ENCODE measurements around the gene NOL12. TPM values are rescaled to one million over a fixed set of nuclear protein-coding genes. Genes with fewer than 3 reads are reported as not detected.

The NOL12 gene, protein sequence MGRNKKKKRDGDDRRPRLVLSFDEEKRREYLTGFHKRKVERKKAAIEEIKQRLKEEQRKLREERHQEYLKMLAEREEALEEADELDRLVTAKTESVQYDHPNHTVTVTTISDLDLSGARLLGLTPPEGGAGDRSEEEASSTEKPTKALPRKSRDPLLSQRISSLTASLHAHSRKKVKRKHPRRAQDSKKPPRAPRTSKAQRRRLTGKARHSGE
- 67.9 and 70.3 TPM in 2 replicates for total RNA-seq

DNA sequence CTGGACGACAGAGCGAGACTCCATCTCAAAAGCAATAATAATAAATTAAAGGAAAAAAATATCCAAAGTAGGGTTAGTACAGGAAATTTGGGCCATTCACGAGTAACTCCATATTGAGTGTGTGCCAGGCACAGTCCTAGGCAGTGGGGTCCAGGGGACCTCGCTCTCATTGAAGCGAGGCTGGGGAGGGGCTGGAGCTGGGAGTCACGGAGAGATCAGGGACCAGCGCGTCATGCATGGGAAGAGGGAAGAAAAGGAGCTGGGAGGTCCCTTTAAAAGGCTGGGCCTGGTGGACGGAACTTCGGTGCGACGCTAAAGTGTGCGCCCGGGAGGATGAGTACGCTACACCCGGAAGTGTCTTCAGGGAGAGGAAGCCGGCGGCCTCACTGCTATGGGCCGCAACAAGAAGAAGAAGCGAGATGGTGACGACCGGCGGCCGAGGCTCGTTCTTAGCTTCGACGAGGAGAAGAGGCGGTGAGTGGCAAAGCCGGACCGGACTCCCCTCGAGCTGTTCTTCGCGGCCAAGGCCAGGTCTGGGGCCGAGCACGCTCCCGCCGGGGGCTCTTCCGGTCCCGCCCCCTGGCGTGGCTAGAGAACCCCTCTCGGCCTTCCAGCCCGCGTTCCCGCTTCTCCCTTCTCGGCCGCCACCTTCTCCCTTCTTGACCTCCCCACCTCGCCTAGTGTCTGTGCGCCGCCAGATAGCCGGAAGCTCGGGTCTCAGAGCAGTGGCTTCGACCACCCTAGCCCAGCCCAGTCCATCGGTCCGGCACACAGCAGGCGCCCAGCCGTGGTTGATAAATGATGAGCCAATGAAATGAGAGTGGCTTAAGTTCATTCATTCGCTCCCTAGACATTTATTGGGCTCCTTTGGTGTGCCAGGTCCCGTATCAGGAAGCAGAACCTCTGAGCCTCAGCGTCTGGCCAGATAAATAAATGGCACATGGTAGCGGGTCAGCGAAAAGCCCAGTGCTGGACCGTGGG is at the start of gene NOL12:
TSS of gene NOL12 (plus strand) at position 342 of the 981 bp plus-strand sequence. CDS start at position 392, 50 bp downstream.
- Mint-ChIP-seq H3K9me3 (no peaks in the 10 kb centered on the region), H3K4me1 (peaks cover 19% of the 10 kb centered on the region), H3K4me3 (peak within 1 kb of the TSS; percentile 95), H3K36me3 (ENCODE audit: low read depth) (peaks cover 26% of the 10 kb centered on the region), H3K27ac (peak within 1 kb of the TSS; percentile 90), H3K27me3 (no peaks in the 10 kb centered on the region)
- peak; percentile 94 for DNase-seq
- intact Hi-C loops (cut with micrococcal nuclease) = loop anchor here (1.0 kb wide), 3 partner anchors 9 to 78 kb away; partner anchors contain the start of gene GGA1

DNA sequence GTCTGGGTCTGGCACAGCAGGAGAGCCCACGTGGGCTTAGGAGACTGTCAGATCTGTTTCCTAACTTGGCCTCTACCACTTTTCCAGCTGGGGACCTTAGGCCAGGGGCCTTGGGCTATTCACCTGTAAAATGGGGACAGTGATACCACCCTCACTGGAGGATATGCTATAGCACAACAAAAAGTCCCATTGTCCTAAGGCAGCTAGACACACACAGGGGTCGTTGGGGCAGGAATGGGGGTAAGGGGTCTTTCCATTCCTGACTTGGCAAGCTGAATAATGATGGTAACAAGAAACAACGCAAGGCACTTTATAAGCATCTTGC is 49.2 kb upstream of the NOL12 start:
- peaks cover 65% of the 10 kb centered on the region for H3K4me1 Mint-ChIP-seq
- no peaks in the 10 kb centered on the region for H3K9me3 Mint-ChIP-seq
- peaks cover 10% of the 10 kb centered on the region for H3K36me3 Mint-ChIP-seq (ENCODE audit: low read depth)
- intact Hi-C loops (cut with micrococcal nuclease) = loop anchor here (1.0 to 5.0 kb wide), 2 partner anchors 10 to 110 kb away; no protein-coding TSS in a partner anchor
- H3K27me3 Mint-ChIP-seq = no peaks in the 10 kb centered on the region
- H3K27ac Mint-ChIP-seq = peak overlapping the region; percentile 80
- H3K4me3 Mint-ChIP-seq = peak overlapping the region; percentile 17
- DNase-seq = no peak

DNA sequence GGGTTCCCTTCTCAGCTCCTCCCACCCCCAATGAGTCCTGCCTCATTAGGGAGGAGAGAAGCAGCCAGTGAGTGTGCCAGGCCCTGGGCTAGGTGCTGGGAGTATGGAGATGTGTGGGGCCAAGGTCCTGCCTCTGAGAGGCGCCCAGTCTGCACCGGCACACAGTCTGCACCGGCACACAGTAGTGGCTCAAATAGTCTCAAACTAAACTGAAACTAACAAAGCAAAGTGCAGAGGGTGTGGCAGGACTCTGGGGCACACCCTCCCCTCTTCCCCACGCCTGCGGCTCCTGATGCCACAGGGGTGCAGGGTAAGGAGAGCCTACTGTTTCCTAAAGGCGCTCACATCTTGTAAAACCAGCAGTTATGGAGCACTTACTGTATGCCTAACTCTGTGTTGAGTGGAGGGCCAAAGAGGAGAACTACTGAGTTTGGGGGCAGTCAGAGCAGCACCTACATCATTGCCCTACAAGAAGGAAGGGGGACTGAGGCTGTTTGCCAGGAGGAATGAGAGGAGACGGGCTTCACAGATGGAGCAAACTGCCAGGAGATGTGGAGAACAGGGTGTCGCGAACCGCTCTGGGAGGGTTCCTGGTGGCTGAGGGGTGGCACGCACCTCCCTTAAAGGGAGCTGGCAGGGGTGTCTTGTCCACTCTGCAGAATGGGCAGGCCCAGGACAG is 47.6 kb upstream of the NOL12 start:
- H3K27ac Mint-ChIP-seq = peak overlapping the region; percentile 84
- H3K4me3 Mint-ChIP-seq = peak overlapping the region; percentile 92
- H3K27me3 Mint-ChIP-seq = no peaks in the 10 kb centered on the region
- peaks cover 14% of the 10 kb centered on the region for H3K36me3 Mint-ChIP-seq (ENCODE audit: low read depth)
- intact Hi-C loops (cut with micrococcal nuclease) = loop anchor here (1.0 to 5.0 kb wide), 3 partner anchors 30 to 109 kb away; partner anchors contain the start of gene GGA1
- H3K4me1 Mint-ChIP-seq = peaks cover 67% of the 10 kb centered on the region
- no peaks in the 10 kb centered on the region for H3K9me3 Mint-ChIP-seq
- peak; percentile 85 for DNase-seq

DNA sequence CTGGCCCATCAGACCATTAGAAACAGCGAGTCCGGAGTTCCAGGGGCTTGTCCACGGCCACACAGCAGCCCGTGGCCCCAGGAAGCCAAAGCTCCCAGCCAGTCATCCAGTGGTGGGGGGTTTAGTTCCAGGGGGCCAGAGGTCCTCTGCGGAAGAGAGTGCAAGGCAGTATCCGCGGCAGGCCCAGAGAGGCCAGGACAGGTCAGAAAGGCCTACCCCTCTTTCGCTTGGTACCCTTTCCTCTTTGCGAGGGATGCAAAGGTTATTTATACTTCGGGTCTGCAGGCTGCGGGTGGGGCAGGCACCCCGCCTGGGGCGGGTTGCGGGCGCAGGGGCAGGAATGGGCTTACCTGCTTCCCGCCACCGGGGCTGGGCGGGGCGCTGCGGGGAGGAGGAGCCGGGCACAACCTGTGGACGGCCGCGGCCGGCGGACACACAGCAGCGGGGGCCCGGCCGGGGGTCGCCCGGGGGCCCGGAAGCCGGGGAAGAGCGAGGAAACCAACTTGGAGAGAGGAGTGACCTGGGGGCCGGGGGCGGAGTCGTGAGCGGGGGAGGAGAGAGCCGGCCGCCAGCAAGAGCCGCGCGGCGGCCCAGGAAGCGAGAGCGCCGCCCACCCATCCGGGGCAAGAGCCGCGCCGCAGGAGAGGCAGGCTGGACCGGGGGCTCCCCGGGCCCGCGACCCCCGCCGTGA is 46.9 kb upstream of the NOL12 start, which contains the start of gene SH3BP1:
TSS of gene SH3BP1 (plus strand) at position 600 of the 691 bp plus-strand sequence. CDS start 119 bp downstream, outside the sequence.
- Mint-ChIP-seq H3K27ac (peak within 1 kb of the TSS; percentile 96), H3K4me3 (peak within 1 kb of the TSS; percentile 92)
- intact Hi-C loops (cut with micrococcal nuclease) = loop anchor here (1.0 to 5.0 kb wide), 2 partner anchors 31 to 108 kb away; partner anchors contain the start of gene GGA1

DNA sequence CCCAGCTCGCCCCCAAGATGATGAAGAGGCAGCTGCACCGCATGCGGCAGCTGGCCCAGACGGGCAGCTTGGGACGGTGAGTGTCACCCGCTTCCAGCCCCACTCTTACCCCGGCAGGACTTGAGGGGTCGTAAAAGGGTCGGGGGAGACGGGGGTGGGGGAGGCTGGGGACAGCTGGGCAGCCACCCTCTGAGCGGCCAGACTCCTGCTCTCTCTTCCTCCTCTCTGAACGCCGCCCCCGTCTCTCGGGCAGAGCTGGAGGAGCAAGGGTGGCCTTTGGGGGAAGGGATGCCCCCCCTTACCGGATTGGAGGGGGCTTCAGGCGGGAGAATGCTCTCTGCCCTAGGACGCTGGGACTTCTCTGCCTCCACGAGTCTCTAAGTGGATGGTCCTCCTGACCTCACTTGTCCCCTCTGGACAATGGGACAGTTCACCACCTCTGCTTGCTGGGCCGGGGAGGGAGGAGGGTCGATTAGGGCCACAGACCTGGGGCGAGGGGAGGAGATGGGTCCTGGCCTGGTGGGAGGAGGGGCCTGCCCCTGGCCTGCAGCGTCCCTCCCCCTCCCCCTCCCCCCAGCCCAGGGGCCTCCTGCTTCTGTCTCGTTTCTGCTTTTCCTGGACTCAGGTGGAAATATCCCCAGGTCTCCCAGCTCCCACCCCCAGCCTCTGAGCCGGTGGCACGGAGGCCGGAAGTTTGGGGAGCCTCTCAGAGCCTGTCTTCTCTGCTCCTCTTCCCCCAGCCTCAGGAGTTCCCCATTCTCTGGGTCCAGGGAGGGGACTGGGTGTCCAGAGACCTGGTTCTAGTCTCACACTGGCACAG is 46.2 kb upstream of the NOL12 start:
- no peaks in the 10 kb centered on the region for H3K27me3 Mint-ChIP-seq
- H3K27ac Mint-ChIP-seq = peak overlapping the region; percentile 96
- DNase-seq = peak; percentile 81
- intact Hi-C loops (cut with micrococcal nuclease) = loop anchor here (1.0 to 5.0 kb wide), 2 partner anchors 32 to 107 kb away; partner anchors contain the start of gene GGA1
- peak overlapping the region; percentile 92 for H3K4me3 Mint-ChIP-seq
- H3K9me3 Mint-ChIP-seq = no peaks in the 10 kb centered on the region
- H3K36me3 Mint-ChIP-seq (ENCODE audit: low read depth) = peaks cover 24% of the 10 kb centered on the region
- H3K4me1 Mint-ChIP-seq = peaks cover 57% of the 10 kb centered on the region

More for the DNA sequence above, 46.9 kb upstream of the NOL12 start, which contains the start of gene SH3BP1:
- Mint-ChIP-seq H3K9me3 (no peaks in the 10 kb centered on the region), H3K27me3 (no peaks in the 10 kb centered on the region), H3K4me1 (peaks cover 65% of the 10 kb centered on the region), H3K36me3 (ENCODE audit: low read depth) (peaks cover 17% of the 10 kb centered on the region)
- peak; percentile 91 for DNase-seq

DNA sequence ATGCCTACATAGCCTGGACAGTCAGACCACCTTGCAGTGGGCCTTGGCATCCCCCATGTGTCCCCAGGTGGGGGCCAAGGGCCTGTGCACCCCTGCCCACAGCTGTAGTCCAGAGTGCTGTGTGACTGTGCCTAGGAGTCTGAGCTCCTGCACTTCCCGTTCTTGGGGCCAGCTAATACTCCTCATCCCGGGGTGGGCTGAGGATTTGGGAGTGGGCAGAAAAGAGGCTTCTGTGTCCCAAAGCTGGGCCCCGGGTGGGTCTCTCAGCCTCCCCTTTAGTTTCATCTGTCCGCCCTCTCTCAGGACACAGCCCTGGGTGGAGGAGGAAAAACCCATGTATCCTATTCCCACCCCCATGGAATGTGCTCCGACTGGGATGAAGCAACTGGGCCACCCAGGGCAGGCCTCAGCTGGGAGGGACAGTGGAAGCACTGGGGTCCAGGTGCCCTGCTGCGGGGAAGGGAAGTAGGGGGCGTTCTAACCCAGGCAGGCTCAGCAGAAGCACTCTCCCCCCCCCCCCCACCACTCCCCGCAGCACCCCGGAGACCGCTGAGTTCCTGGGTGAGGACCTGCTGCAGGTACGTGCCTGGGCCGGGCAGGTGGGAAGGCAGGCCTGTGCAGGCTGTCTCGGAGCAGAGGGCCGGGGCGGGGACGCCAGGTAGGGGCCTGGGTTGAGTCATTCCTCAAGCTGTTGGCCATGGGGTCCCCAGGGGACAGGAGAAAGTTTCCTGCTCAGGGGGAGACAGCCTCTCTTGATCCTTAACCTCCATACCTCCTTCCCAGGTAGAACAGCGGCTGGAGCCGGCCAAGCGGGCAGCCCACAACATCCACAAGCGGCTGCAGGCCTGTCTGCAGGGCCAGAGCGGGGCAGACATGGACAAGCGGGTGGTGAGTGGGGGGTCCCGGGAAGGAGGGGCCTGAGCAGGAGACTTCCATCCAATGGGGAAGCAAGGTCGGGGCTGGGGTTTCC is 45.3 kb upstream of the NOL12 start:
- Mint-ChIP-seq H3K27me3 (no peaks in the 10 kb centered on the region), H3K4me1 (peaks cover 51% of the 10 kb centered on the region), H3K4me3 (peak overlapping the region; percentile 92), H3K9me3 (no peaks in the 10 kb centered on the region), H3K36me3 (ENCODE audit: low read depth) (peaks cover 32% of the 10 kb centered on the region), H3K27ac (peak overlapping the region; percentile 96)
- DNase-seq = no peak
- intact Hi-C loops (cut with micrococcal nuclease) = no loop called here

DNA sequence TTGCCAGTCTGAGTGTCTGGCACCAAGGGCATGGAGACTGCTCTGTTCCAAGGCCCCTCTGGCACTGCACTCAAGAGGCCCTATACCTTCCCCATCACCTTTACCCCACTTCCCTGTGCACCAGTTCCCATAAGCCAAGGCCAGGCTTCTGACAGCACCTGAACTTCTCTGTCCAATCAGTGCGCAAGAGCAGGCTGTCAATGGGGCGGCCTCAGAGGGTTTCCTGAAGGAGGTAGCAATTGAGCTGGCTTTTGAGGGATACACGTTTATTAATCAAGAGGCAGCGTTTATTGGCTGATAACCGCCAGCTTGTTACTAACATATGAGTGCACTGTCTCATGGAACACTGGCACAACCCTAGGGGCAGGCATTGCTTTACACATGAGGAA is 44.6 kb upstream of the NOL12 start:
- Mint-ChIP-seq H3K4me3 (peak overlapping the region; percentile 92), H3K9me3 (no peaks in the 10 kb centered on the region), H3K27me3 (no peaks in the 10 kb centered on the region), H3K36me3 (ENCODE audit: low read depth) (peaks cover 34% of the 10 kb centered on the region), H3K4me1 (peaks cover 46% of the 10 kb centered on the region), H3K27ac (peak overlapping the region; percentile 48)
- intact Hi-C loops (cut with micrococcal nuclease) = no loop called here
- DNase-seq = no peak

DNA sequence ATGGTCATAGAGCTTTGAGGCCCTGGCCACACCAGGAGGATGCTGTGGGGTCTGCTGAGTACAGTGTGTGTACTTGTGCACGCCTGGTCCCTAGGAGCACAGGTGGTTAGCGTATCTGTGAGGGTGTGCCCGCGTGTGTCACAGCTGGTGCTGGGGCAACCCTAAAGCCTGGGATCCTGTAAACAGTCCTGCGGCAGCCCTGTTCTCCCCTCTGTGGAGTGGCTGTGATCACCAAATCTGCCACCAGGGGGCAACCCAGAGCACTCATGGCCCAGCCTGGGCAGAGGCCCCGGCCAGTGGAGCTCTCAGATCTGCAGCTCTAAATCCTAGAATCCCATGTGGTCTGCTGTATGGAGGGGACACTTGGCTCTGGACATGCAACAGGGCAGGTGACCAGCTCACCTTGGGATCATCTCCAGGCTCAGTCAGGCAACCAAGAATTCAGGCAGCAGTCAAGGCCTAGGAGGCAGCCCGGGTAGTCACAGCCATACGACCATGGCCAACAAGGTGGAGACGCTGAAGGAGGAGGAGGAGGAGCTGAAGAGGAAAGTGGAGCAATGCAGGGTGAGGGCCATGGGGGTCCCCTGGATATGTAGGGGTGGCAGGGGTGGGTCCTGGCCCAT is 42.8 kb upstream of the NOL12 start:
- no peaks in the 10 kb centered on the region for H3K27me3 Mint-ChIP-seq
- peak; percentile 96 for DNase-seq
- intact Hi-C loops (cut with micrococcal nuclease) = loop anchor here (1.0 to 2.0 kb wide), 3 partner anchors 15 to 38 kb away; partner anchors contain the start of gene PDXP
- H3K9me3 Mint-ChIP-seq = no peaks in the 10 kb centered on the region
- H3K27ac Mint-ChIP-seq = peak overlapping the region; percentile 65
- H3K4me3 Mint-ChIP-seq = peak overlapping the region; percentile 63
- H3K4me1 Mint-ChIP-seq = peaks cover 30% of the 10 kb centered on the region
- H3K36me3 Mint-ChIP-seq (ENCODE audit: low read depth) = peaks cover 43% of the 10 kb centered on the region

DNA sequence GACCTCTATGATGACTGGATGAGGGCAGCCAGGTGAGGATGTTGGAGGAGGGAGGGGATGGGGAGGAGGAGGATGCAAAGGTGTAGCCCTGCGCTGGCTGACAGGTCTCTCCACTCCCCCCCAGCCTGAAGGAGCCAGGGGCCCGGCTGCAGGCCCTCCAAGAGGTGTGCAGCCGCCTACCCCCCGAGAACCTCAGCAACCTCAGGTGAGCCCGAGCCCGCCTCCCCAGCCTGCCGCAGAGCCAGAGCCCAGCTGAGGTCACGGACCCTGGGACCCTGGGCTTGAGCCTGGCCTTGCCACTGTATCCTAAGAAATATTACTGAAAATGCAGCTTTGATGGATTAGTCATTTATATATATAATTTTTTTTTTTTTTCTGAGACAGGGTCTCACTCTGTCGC is 38.8 kb upstream of the NOL12 start:
- intact Hi-C loops (cut with micrococcal nuclease) = no loop called here
- Mint-ChIP-seq H3K27me3 (no peaks in the 10 kb centered on the region), H3K27ac (no peak overlapping the region), H3K36me3 (ENCODE audit: low read depth) (peaks cover 61% of the 10 kb centered on the region), H3K4me3 (no peak overlapping the region), H3K9me3 (no peaks in the 10 kb centered on the region), H3K4me1 (peaks cover 14% of the 10 kb centered on the region)
- DNase-seq = no peak

DNA sequence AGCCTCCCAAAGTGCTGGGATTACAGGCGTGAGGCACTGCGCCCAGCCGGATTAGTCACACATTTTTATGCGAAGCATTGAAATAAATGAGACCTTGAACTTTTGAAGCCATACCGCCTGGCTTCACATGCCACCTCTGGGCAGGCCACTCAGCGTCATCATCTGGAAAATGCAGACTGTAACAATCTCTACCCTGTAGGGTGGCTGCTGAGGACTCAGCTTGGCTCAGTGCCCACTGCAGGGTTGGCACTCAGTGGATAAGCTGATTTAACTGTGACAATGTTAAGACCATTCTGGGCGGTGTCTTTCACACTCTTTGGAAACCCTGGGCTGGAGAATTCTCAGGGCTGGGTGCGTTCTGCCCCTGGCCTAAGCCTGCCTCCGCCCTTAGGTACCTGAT is 38.2 kb upstream of the NOL12 start:
- intact Hi-C loops (cut with micrococcal nuclease) = no loop called here
- DNase-seq = no peak
- peaks cover 63% of the 10 kb centered on the region for H3K36me3 Mint-ChIP-seq (ENCODE audit: low read depth)
- no peaks in the 10 kb centered on the region for H3K9me3 Mint-ChIP-seq
- H3K27ac Mint-ChIP-seq = no peak overlapping the region
- no peak overlapping the region for H3K4me3 Mint-ChIP-seq
- H3K27me3 Mint-ChIP-seq = no peaks in the 10 kb centered on the region
- peaks cover 11% of the 10 kb centered on the region for H3K4me1 Mint-ChIP-seq

DNA sequence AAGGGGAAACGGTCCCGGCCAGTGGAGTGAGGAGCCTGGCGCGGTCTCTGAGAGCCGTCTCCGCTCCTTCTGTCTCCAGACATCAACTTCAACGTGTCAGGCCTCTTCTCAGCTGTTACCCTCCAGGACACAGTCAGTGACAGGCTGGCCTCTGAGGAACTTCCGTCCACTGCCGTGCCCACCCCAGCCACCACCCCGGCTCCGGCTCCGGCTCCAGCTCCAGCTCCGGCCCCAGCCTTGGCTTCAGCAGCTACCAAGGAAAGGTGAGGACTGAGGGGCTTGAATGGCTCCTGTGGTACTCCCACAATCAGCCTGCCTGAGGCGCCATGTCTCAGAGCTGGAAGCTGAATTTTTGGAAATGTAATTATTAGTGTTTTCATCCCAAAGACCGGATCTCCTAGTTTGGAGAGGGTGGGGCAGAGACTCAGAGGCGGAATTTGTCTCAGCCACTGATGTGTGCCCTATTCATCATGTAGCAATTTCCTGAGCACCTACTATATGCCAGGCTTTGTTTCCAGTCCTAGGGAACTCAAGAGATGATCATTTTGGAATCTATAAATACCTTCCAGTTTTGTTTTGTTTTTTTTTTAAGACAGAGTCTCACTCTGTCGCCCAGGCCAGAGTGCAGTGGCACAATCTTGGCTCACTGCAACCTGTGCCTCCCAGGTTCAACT is 35.5 kb upstream of the NOL12 start:
- intact Hi-C loops (cut with micrococcal nuclease) = no loop called here
- no peaks in the 10 kb centered on the region for H3K9me3 Mint-ChIP-seq
- DNase-seq = no peak
- H3K27ac Mint-ChIP-seq = no peak overlapping the region
- H3K4me3 Mint-ChIP-seq = no peak overlapping the region
- H3K4me1 Mint-ChIP-seq = peaks cover 2% of the 10 kb centered on the region
- peaks cover 57% of the 10 kb centered on the region for H3K36me3 Mint-ChIP-seq (ENCODE audit: low read depth)
- H3K27me3 Mint-ChIP-seq = no peaks in the 10 kb centered on the region

All from activated CD4-positive, alpha-beta T cell treated with anti-CD3 and anti-CD28 coated beads, Interleukin-2, amount 10 ng/mL, durations not matched to agents 24 days and 14 days (primary cell).